SJCRH30 (cell line): Measurements from ENCODE around the gene DBF4B. TPM values are rescaled to one million over a fixed set of nuclear protein-coding genes. Genes with fewer than 3 reads are reported as not detected.

Source experiments
- DNase-seq, 2 experiments: peaks; one replicate each; pipeline ENCODE4 v3.0.0-alpha.2; 2015 to 2020
- H3K27ac ChIP-seq: fragments of 250-450 bp; sonication (Bioruptor Pico); 2 replicates; pipeline ENCODE4 v1.5.1; 2020; ENCODE audit warnings: mild to moderate bottlenecking, moderate library complexity
- H3K27me3 ChIP-seq: fragments of 250-450 bp; sonication (Bioruptor Pico); 2 replicates; pipeline ENCODE4 v1.5.1; 2020; ENCODE audit warnings: mild to moderate bottlenecking, moderate library complexity
- H3K36me3 ChIP-seq: fragments of 250-450 bp; sonication (Bioruptor Pico); 2 replicates; pipeline ENCODE4 v1.5.1; 2020; ENCODE audit warnings: mild to moderate bottlenecking, moderate library complexity
- H3K4me1 ChIP-seq: fragments of 250-450 bp; sonication (Bioruptor Pico); 2 replicates; pipeline ENCODE4 v1.5.1; 2020; ENCODE audit warnings: mild to moderate bottlenecking, moderate library complexity
- H3K4me3 ChIP-seq: fragments of 250-450 bp; sonication (Bioruptor Pico); 2 replicates; pipeline ENCODE4 v1.5.1; 2020; ENCODE audit warnings: mild to moderate bottlenecking, moderate library complexity
- H3K9me3 ChIP-seq: fragments of 250-450 bp; sonication (Bioruptor Pico); replicated peaks from 2 replicates; pipeline ENCODE4 v1.5.1; 2020; ENCODE audit warnings: mild to moderate bottlenecking, moderate library complexity
- total RNA-seq: library from RNA; depleted of rRNA; stranded (reverse); fragments of >200 nt; shearing (Covaris generic); gene quantifications from 2 replicates; pipeline ENCODE4 v1.2.3, GENCODE V29; 2014

DBF4B gene
- total RNA-seq, 1 experiment from 2014 or later, result 19.4 TPM

GRCh38 chr17:44785921-44786320, 77.5 kb downstream of the DBF4B start:
- no peak overlapping the region for H3K27ac ChIP-seq
- no peak overlapping the region for H3K4me3 ChIP-seq
- H3K36me3 ChIP-seq, result no peaks in the 10 kb centered on the region
- H3K9me3 ChIP-seq, result no peaks in the 10 kb centered on the region
- peaks cover 3% of the 10 kb centered on the region; the same call in 1 of the 2 replicates for H3K4me1 ChIP-seq
- DNase-seq, result no peak
- H3K27me3 ChIP-seq, result peaks cover 12% of the 10 kb centered on the region

- Histone ChIP-seq H3K9me3 (no peaks in the 10 kb centered on the region), H3K4me3 (no peak overlapping the region), H3K27ac (no peak overlapping the region), H3K4me1 (peaks cover 2% of the 10 kb centered on the region; the same call in 1 of the 2 replicates), H3K36me3 (no peaks in the 10 kb centered on the region), H3K27me3 (peaks cover 12% of the 10 kb centered on the region)
- no peak for DNase-seq
Measured at GRCh38 chr17:44786551-44787081, 78.2 kb downstream of the DBF4B start.

- no peak for DNase-seq
- no peak overlapping the region for H3K27ac ChIP-seq
- no peaks in the 10 kb centered on the region for H3K4me1 ChIP-seq
Measured at GRCh38 chr17:44787271-44787940, 78.9 kb downstream of the DBF4B start.

GRCh38 chr17:44788139-44788538, 79.7 kb downstream of the DBF4B start:
- no peak for DNase-seq
- Histone ChIP-seq H3K27ac (no peak overlapping the region), H3K9me3 (no peaks in the 10 kb centered on the region), H3K36me3 (no peaks in the 10 kb centered on the region), H3K27me3 (peaks cover 12% of the 10 kb centered on the region), H3K4me3 (no peak overlapping the region), H3K4me1 (no peaks in the 10 kb centered on the region)

More at GRCh38 chr17:44787271-44787940, 78.9 kb downstream of the DBF4B start:
- H3K4me3 ChIP-seq, result no peak overlapping the region
- no peaks in the 10 kb centered on the region for H3K36me3 ChIP-seq
- no peaks in the 10 kb centered on the region for H3K9me3 ChIP-seq
- peaks cover 12% of the 10 kb centered on the region for H3K27me3 ChIP-seq

- Histone ChIP-seq H3K4me3 (no peak overlapping the region), H3K27me3 (peaks cover 5% of the 10 kb centered on the region; the same call in 1 of the 2 replicates), H3K4me1 (peaks cover 15% of the 10 kb centered on the region), H3K27ac (no peak overlapping the region), H3K36me3 (no peaks in the 10 kb centered on the region), H3K9me3 (no peaks in the 10 kb centered on the region)
- no peak for DNase-seq
Measured at GRCh38 chr17:44792276-44792675, 83.8 kb downstream of the DBF4B start.

- H3K27me3 ChIP-seq, result no peaks in the 10 kb centered on the region
- H3K36me3 ChIP-seq, result peaks cover 10% of the 10 kb centered on the region
- H3K27ac ChIP-seq, result peak overlapping the region; percentile 74
- H3K9me3 ChIP-seq, result no peaks in the 10 kb centered on the region
- H3K4me3 ChIP-seq, result peak overlapping the region; percentile 26
- H3K4me1 ChIP-seq, result peaks cover 15% of the 10 kb centered on the region
- peak; percentile 69 to 78 for DNase-seq
Measured at GRCh38 chr17:44793885-44794842, 85.7 kb downstream of the DBF4B start.

GRCh38 chr17:44794851-44795413, 86.5 kb downstream of the DBF4B start:
- H3K9me3 ChIP-seq, result no peaks in the 10 kb centered on the region
- H3K4me1 ChIP-seq, result peaks cover 15% of the 10 kb centered on the region
- H3K27ac ChIP-seq, result peak overlapping the region; percentile 74
- peak overlapping the region; percentile 26 for H3K4me3 ChIP-seq
- H3K36me3 ChIP-seq, result peaks cover 13% of the 10 kb centered on the region
- DNase-seq, result no peak
- no peaks in the 10 kb centered on the region for H3K27me3 ChIP-seq

GRCh38 chr17:44795421-44795820, 87.0 kb downstream of the DBF4B start:
- Histone ChIP-seq H3K9me3 (no peaks in the 10 kb centered on the region), H3K27me3 (no peaks in the 10 kb centered on the region), H3K36me3 (peaks cover 15% of the 10 kb centered on the region), H3K4me1 (peaks cover 15% of the 10 kb centered on the region), H3K27ac (peak overlapping the region; percentile 74; the same call in 1 of the 2 replicates), H3K4me3 (no peak overlapping the region)
- no peak for DNase-seq

GRCh38 chr17:44795928-44796327, 87.5 kb downstream of the DBF4B start:
- H3K4me3 ChIP-seq, result no peak overlapping the region
- no peaks in the 10 kb centered on the region for H3K27me3 ChIP-seq
- peaks cover 18% of the 10 kb centered on the region for H3K36me3 ChIP-seq
- H3K9me3 ChIP-seq, result no peaks in the 10 kb centered on the region
- H3K4me1 ChIP-seq, result peaks cover 15% of the 10 kb centered on the region
- DNase-seq, result no peak
- H3K27ac ChIP-seq, result no peak overlapping the region

- no peak for DNase-seq
- H3K27ac ChIP-seq, result no peak overlapping the region
- H3K27me3 ChIP-seq, result no peaks in the 10 kb centered on the region
- H3K4me1 ChIP-seq, result peaks cover 15% of the 10 kb centered on the region
- H3K9me3 ChIP-seq, result no peaks in the 10 kb centered on the region
- no peak overlapping the region for H3K4me3 ChIP-seq
- peaks cover 26% of the 10 kb centered on the region for H3K36me3 ChIP-seq
Measured at GRCh38 chr17:44796731-44797130, 88.3 kb downstream of the DBF4B start.

GRCh38 chr17:44797802-44798201, 89.3 kb downstream of the DBF4B start:
- Histone ChIP-seq H3K4me3 (no peak overlapping the region), H3K9me3 (no peaks in the 10 kb centered on the region), H3K27ac (no peak overlapping the region), H3K4me1 (peaks cover 15% of the 10 kb centered on the region), H3K27me3 (no peaks in the 10 kb centered on the region), H3K36me3 (peaks cover 37% of the 10 kb centered on the region)
- no peak for DNase-seq

GRCh38 chr17:44798356-44798755, 89.9 kb downstream of the DBF4B start:
- H3K4me3 ChIP-seq, result no peak overlapping the region
- DNase-seq, result no peak
- H3K27ac ChIP-seq, result no peak overlapping the region
- peaks cover 15% of the 10 kb centered on the region for H3K4me1 ChIP-seq
- H3K27me3 ChIP-seq, result no peaks in the 10 kb centered on the region
- H3K9me3 ChIP-seq, result no peaks in the 10 kb centered on the region
- H3K36me3 ChIP-seq, result peaks cover 42% of the 10 kb centered on the region
